HUES64 (cell line): ENCODE results near the gene SUPT20HL2.
"Not testable (repeated sequence)": the region's sequence is repeated elsewhere in the genome, so short reads cannot be mapped to it uniquely, and the experiment has no call there.

Experiments used
- H3K27ac ChIP-seq: 2 replicates; pipeline ENCODE4 v1.7.0; 2013; ENCODE audit warnings: low read depth, low read length, inconsistent platforms
- H3K27me3 ChIP-seq: 2 replicates; pipeline ENCODE4 v1.6.1; 2013; ENCODE audit warnings: mild to moderate bottlenecking, low read length; ENCODE audit not compliant: insufficient read depth
- H3K36me3 ChIP-seq: 2 replicates; pipeline ENCODE4 v1.6.1; 2013; ENCODE audit warnings: mild to moderate bottlenecking, low read length; ENCODE audit not compliant: insufficient read depth
- H3K4me1 ChIP-seq: 2 replicates; pipeline ENCODE4 v1.6.1; 2013; ENCODE audit warnings: mild to moderate bottlenecking, low read length, moderate library complexity; ENCODE audit not compliant: insufficient read depth
- H3K4me3 ChIP-seq: 2 replicates; pipeline ENCODE4 v1.5.1; 2013; ENCODE audit warnings: mild to moderate bottlenecking, low read length, moderate library complexity
- H3K9ac ChIP-seq: 2 replicates; pipeline ENCODE4 v1.6.1; 2013; ENCODE audit warnings: mild to moderate bottlenecking, low read depth, low read length
- H3K9me3 ChIP-seq: 2 replicates; pipeline ENCODE4 v1.6.1; 2013; ENCODE audit warnings: low read depth, low read length; ENCODE audit not compliant: insufficient read depth
- WGBS: fragments of 150-250, 120-280 bp; methylation state at CpG from one replicate; pipeline ENCODE4 v1.1.7; 2013; ENCODE audit warnings: missing lambda C conversion rate; 5-methylcytosine and 5-hydroxymethylcytosine counted together

Gene SUPT20HL2

DNA sequence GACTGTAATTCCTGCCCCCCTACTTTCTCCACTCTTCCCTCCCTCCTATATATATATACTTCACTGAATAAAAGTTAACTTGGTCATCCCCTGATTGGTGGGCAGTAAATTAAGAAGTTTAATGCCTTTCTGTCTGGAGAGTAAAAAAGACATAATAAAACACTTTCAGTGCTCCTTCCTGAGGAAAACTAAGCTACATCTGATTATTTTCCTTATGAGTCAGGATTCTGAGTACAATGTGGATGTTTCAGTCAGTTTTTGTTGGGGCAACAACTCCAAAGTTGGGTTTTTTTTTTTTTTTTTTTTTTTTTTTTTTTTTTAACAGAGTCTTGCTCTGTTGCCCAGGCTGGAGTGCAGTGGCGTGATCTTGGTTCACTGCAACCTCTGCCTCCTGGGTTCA, 22.0 kb upstream of the SUPT20HL2 start:
- no peaks in the 10 kb centered on the region for H3K36me3 ChIP-seq
- no peak overlapping the region for H3K4me3 ChIP-seq
- WGBS: 82% methylated on average over 1 of the region's 1 CpG
- H3K27me3 ChIP-seq: no peaks in the 10 kb centered on the region
- no peak overlapping the region for H3K9ac ChIP-seq
- H3K27ac ChIP-seq: no peak overlapping the region
- H3K9me3 ChIP-seq: no peaks in the 10 kb centered on the region
- H3K4me1 ChIP-seq: no peaks in the 10 kb centered on the region

DNA sequence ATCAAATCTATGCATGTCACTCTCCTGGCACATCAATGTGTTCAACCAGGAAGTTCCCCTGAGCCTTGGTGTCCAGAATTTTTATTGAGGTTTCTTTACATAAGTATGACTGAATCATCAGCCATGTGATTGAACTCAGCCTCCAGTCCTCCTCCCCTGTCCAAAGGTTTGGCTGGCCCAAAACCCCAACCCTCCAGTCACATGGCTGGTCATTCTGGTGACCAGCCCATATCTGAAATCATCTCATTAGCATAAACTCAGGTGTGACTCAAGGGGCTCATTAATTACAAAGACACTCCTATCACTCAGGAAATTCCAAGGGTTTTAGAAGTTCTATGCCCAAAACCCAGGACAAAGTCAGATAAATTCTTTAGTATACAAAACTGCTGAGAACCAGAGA, 20.6 kb upstream of the SUPT20HL2 start:
- Histone ChIP-seq H3K9ac (no peak overlapping the region), H3K36me3 (no peaks in the 10 kb centered on the region), H3K4me1 (no peaks in the 10 kb centered on the region), H3K27ac (no peak overlapping the region), H3K4me3 (no peak overlapping the region), H3K27me3 (no peaks in the 10 kb centered on the region), H3K9me3 (no peaks in the 10 kb centered on the region)

DNA sequence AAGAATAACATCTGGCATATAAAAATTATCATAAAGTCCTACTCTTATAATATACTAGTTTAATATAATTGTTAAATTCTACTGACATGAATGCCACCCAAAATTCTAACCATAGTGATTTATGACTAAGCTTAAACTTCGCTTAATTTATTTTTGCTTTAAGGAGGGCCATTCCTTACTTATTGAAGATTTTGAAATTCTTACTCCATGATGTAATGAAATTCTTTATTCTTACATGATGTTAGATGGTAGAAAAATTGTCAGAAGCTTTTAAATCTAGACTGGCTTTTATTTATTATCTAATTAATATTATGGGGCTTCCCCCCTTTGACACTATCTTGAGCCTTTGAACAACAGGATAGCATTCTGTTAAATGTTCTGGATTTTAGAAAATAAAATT, 19.5 kb upstream of the SUPT20HL2 start:
- H3K4me1 ChIP-seq: no peaks in the 10 kb centered on the region
- H3K36me3 ChIP-seq: no peaks in the 10 kb centered on the region
- no peaks in the 10 kb centered on the region for H3K9me3 ChIP-seq
- no peak overlapping the region for H3K27ac ChIP-seq
- no peak overlapping the region for H3K9ac ChIP-seq
- no peak overlapping the region for H3K4me3 ChIP-seq
- H3K27me3 ChIP-seq: no peaks in the 10 kb centered on the region
- WGBS: no CpG with 5 or more reads among the region's 1 CpG

DNA sequence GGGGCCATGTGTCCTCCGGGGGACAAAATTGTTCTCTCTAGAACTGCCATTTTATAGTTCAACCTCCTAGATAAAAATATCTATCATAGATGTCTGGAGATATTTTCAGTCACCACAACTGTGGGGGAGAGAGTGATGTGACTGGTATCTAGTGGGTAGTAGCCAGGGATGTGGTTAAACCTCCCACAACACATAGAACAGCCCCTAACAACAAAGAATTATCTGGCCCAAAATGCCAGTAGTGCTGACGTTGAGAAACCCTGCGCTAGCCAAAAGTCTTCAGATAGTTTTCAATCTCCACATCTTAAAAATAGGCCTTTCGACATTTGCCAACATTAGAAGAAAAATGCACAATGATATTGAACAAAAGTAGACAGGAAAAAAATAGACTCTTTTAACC, 19.0 kb upstream of the SUPT20HL2 start:
- Histone ChIP-seq H3K4me1 (no peaks in the 10 kb centered on the region), H3K27me3 (no peaks in the 10 kb centered on the region), H3K36me3 (no peaks in the 10 kb centered on the region), H3K4me3 (no peak overlapping the region), H3K9me3 (no peaks in the 10 kb centered on the region), H3K9ac (no peak overlapping the region), H3K27ac (no peak overlapping the region)
- 92% methylated on average over 3 of the region's 4 CpGs for WGBS

DNA sequence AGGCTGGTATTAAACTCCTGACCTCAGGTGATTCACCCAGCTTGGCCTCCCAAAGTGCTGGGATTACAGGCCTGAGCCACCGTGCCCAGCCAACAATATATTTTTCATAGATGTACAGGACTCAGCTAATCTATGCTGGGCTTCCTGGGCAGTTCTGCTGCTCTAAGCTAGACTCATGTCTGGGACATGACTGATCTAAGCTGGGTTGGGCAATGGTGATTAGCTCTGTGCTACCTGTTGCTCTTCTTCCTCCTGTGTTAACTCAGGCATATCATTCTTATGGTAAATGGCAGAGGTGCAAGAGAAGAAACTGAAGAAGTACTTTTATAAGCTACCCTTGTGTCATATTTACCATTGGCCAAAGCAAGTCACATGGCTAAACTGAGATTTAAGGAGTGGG, 11.4 kb upstream of the SUPT20HL2 start:
- 100% methylated on average over 1 of the region's 1 CpG for WGBS
- Histone ChIP-seq H3K9ac (no peak overlapping the region), H3K27me3 (no peaks in the 10 kb centered on the region), H3K9me3 (no peaks in the 10 kb centered on the region), H3K36me3 (no peaks in the 10 kb centered on the region), H3K4me1 (no peaks in the 10 kb centered on the region), H3K27ac (no peak overlapping the region), H3K4me3 (no peak overlapping the region)

DNA sequence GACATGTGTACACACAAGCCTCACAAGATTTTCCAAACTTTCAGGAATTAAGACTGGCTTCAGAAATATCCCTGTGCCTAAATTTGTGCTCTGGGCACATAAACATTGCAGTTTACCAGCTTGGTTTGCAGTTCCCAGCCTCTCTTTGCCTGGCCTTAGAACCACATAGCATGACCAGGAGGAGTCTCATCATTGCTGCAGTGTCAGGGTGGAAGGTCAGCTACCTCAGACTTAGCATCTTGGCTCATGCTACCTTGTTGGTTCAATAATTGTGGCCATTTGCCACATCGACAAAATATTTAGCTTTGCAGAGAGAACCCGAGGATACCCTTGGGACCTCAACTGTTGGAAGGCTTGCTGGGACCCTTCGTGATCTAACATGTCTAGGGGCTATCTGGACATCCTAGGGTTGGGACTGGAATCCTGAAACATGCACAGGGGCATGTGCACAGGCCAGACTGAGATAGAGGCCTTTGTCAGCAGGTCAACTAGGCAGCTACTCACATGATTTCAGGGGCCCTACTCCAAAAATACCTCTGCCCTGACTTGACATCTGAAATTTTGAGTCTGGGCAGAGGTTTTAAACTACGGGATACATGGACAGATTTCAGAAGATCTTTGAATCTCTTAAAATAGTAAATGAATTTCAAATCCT, 8.0 kb upstream of the SUPT20HL2 start:
- Histone ChIP-seq H3K4me3 (no peak overlapping the region), H3K4me1 (no peaks in the 10 kb centered on the region), H3K36me3 (no peaks in the 10 kb centered on the region), H3K9me3 (no peaks in the 10 kb centered on the region), H3K27me3 (no peaks in the 10 kb centered on the region), H3K9ac (no peak overlapping the region), H3K27ac (no peak overlapping the region)
- 96% methylated on average over 3 of the region's 4 CpGs for WGBS

DNA sequence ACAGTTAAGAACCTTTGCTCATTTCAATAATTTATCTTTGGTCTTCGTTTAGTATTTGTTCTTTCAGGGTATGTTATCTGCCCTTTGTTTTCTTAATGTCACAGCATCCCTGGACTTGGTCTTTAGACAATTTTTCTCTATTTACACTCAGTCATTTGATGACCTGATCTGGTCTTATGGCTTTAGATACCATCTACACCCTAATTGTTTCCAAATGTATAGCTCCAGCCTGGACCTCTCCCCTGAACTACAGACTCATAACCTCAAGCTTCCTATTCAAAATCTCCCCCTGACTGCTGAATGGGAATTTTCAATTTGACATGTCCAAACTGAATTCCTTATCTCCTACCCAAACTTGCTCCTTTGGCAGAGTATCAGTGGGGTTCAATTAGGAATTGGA, 3.7 kb upstream of the SUPT20HL2 start:
- Histone ChIP-seq H3K4me1 (no peaks in the 10 kb centered on the region), H3K9me3 (no peaks in the 10 kb centered on the region), H3K27me3 (no peaks in the 10 kb centered on the region), H3K4me3 (no peak overlapping the region), H3K36me3 (no peaks in the 10 kb centered on the region), H3K9ac (no peak overlapping the region), H3K27ac (no peak overlapping the region)
- WGBS: no CpG with 5 or more reads among the region's 1 CpG

DNA sequence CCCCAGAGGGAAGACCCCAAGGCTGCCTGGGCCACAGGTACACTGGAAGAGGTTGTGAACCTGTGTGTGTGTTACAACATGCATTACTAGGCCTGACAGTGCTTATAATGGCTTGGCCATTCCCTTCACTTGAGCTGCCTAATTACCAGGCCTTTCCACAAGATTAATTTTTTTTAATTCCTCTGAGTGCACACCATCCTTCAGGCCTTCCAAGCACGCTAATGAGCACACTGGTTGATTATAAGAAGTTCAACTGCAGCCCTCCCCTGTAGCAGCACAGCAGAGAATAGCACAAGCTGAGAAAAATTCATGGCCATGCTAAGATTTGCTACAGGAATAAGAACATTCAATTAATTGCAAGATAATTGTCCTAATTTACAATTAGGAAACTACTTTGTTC, 2.2 kb upstream of the SUPT20HL2 start:
- WGBS: 88% methylated on average over 1 of the region's 1 CpG
- Histone ChIP-seq H3K36me3 (no peaks in the 10 kb centered on the region), H3K4me3 (no peak overlapping the region), H3K9me3 (no peaks in the 10 kb centered on the region), H3K9ac (no peak overlapping the region), H3K27ac (no peak overlapping the region), H3K27me3 (no peaks in the 10 kb centered on the region), H3K4me1 (no peaks in the 10 kb centered on the region)

DNA sequence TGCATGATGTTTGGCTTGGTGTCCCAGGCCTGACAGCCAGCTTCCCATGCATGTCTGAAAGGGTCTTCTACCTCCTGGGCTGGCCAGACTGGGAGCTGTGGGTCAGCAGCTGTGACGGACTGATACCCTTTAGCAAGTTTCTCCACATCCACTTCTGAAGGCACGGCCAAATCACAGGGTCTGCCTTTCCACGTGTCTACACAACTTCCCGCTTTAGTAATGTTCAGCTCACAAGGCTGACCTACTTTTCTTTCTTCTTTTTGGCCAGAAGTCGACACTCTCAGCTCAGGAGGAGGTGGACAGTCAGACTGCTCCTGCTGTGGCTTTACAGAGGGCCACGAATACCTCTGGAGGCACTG, 1.6 kb downstream of the SUPT20HL2 start:
- H3K36me3 ChIP-seq, H3K9me3 ChIP-seq, H3K4me3 ChIP-seq, H3K9ac ChIP-seq, H3K27ac ChIP-seq, H3K4me1 ChIP-seq, H3K27me3 ChIP-seq: not testable (repeated sequence)
- 92% methylated on average over 6 of the region's 6 CpGs for WGBS

DNA sequence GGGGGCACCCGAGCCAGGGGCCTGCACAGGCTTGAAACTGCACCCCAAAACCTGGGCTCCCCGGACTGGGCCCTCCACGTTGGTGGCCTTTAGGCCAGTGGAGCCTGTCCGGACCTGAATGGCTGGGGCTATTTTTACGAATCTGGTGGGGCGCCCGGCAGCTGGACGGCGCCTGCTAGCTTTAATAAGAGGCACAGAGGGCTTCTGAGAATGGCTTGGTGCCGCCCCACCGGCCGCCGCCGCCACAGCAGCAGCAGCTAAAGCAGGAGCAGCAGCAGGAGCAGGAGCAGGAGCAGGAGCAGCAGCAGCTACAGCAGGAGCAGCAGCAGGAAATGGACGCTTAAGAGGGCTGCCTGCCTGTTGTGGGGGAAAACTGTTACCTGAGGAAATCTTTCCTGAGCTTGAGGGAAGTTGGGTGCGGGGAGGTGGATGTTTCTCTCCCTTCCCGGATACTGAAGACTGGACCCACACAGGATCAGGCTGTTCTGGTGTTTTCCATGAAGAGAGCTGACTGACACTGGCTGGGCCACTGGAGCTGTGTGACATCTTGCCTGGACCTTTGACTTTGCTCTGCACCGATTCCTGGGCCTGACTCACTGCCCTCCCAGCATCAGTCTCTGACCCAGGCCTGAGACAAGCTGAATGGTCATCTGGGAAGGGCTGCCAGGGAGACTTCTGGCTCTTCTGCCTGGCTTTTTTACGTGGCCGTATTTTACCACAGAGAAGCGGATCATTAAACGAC, 2.2 kb downstream of the SUPT20HL2 start:
- H3K9me3 ChIP-seq, H3K4me3 ChIP-seq, H3K27ac ChIP-seq, H3K9ac ChIP-seq, H3K4me1 ChIP-seq, H3K27me3 ChIP-seq, H3K36me3 ChIP-seq: not testable (repeated sequence)
- 68% methylated on average over 19 of the region's 22 CpGs for WGBS

DNA sequence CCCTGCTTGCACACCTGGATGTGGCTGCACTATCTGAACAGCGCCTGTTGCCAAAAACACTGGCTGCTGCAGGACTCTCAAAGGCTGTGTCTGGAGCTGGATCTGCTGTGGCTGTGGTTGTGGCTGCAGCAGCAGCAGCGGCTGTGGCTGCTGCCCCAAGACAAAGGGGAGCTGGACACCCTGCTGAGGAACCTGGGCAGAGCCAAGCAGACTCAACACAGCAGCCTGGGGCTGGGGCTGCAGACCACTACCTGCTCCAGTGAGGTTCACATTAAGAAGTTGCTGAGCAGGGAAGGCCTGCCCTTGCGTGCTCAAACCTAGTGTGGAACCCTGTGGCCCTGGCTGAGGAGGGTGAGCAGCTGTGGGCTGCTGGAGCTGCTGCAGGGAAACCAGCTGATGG, 3.0 kb downstream of the SUPT20HL2 start:
- H3K36me3 ChIP-seq, H3K4me3 ChIP-seq, H3K9ac ChIP-seq, H3K4me1 ChIP-seq, H3K27me3 ChIP-seq, H3K9me3 ChIP-seq, H3K27ac ChIP-seq: not testable (repeated sequence)
- WGBS: 58% methylated on average over 3 of the region's 3 CpGs
